Caco-2 (cell line): ENCODE measurements around the gene COQ9. TPM values are rescaled to one million over a fixed set of nuclear protein-coding genes. Genes with fewer than 3 reads are reported as not detected.

ENCODE experiments used
- BruUV-seq: library from RNA; stranded (reverse); fragments of 400-500 nt; replicated peaks from 2 replicates; lab custom pipeline; 2021; lab: Mats Ljungman, UMichigan
- CTCF ChIA-PET: fragments of 300-600 bp; sonication (Branson Sonifier 250); formaldehyde crosslinking; loops from one replicate; lab custom pipeline; 2022; ENCODE audit warnings: antibody characterized with exemption; lab: Charles Lee
- POLR2A ChIA-PET: fragments of 300-600 bp; sonication (Branson Sonifier 250); formaldehyde crosslinking; loops from one replicate; lab custom pipeline; 2022; ENCODE audit warnings: antibody characterized with exemption; lab: Charles Lee
- DNase-seq, 2 experiments: peaks; one replicate each; pipeline versions ENCODE4 v3.0.0 to v3.0.0-alpha.2; 2020 to 2022
- H3K27me3 ChIP-seq: replicated peaks from 2 replicates; pipeline ENCODE4 v1.6.0; 2011; ENCODE audit warnings: low read length; ENCODE audit not compliant: control insufficient read depth, insufficient read depth
- H3K36me3 ChIP-seq: 2 replicates; pipeline ENCODE4 v1.5.1; 2011; ENCODE audit warnings: low read length; ENCODE audit not compliant: control insufficient read depth, insufficient read depth
- H3K4me1 ChIP-seq: fragments of 250-450 bp; sonication (Bioruptor Pico); 2 replicates; pipeline ENCODE4 v1.5.1; 2020; ENCODE audit warnings: mild to moderate bottlenecking
- H3K4me3 ChIP-seq: 2 replicates; pipeline ENCODE4 v1.5.1; 2011; ENCODE audit warnings: low read depth, mild to moderate bottlenecking, control low read depth, low read length
- H3K9me3 ChIP-seq: fragments of 250-450 bp; sonication (Bioruptor Pico); 2 replicates; pipeline ENCODE4 v1.5.1; 2020; ENCODE audit warnings: mild to moderate bottlenecking, moderate library complexity
- H3K27ac Mint-ChIP-seq: one replicate; pipeline ENCODE4 v1.8.0; 2022; ENCODE audit warnings: mixed read lengths; ENCODE audit not compliant: unreplicated experiment
- H3K27me3 Mint-ChIP-seq: one replicate; pipeline ENCODE4 v1.8.0; 2022; ENCODE audit warnings: mixed read lengths; ENCODE audit not compliant: insufficient read depth, unreplicated experiment
- H3K36me3 Mint-ChIP-seq: one replicate; pipeline ENCODE4 v1.8.0; 2022; ENCODE audit warnings: mild to moderate bottlenecking, mixed read lengths; ENCODE audit not compliant: insufficient read depth, unreplicated experiment
- H3K4me1 Mint-ChIP-seq: one replicate; pipeline ENCODE4 v1.8.0; 2022; ENCODE audit warnings: low read depth, mixed read lengths; ENCODE audit not compliant: unreplicated experiment
- H3K4me3 Mint-ChIP-seq: one replicate; pipeline ENCODE4 v1.8.0; 2022; ENCODE audit warnings: mild to moderate bottlenecking, moderate library complexity, mixed read lengths; ENCODE audit not compliant: unreplicated experiment
- H3K9me3 Mint-ChIP-seq: one replicate; pipeline ENCODE4 v1.8.0; 2022; ENCODE audit warnings: mixed read lengths; ENCODE audit not compliant: unreplicated experiment
- CTCF ChIP-seq, 2 experiments: fragments of 200-600 bp in 1 of 2; IDR thresholded peaks; 1 replicate in 1 of 2; 2 replicates in 1 of 2; pipeline versions ENCODE4 v1.5.1 to v1.8.0; 2011 to 2022; ENCODE audit warnings: antibody characterized with exemption in 1 of 2, control low read depth in 1 of 2, inconsistent platforms in 1 of 2, low read depth in 1 of 2, low read length in 1 of 2, mild to moderate bottlenecking in 1 of 2, moderate library complexity in 1 of 2; ENCODE audit not compliant: insufficient read depth in 1 of 2, severe bottlenecking in 1 of 2, unreplicated experiment in 1 of 2
- intact Hi-C: fragments of 100-400 bp; cut with micrococcal nuclease; formaldehyde crosslinking; loops from one replicate; pipeline ENCODE4 v1.10.0; 2022; ENCODE audit not compliant: unreplicated experiment
- total RNA-seq: library from RNA; stranded (reverse); gene quantifications from 2 replicates; pipeline ENCODE4 v1.2.3, GENCODE V29; 2022

The COQ9 gene
- total RNA-seq, 1 experiment from 2014 or later: 50.9 TPM

DNA sequence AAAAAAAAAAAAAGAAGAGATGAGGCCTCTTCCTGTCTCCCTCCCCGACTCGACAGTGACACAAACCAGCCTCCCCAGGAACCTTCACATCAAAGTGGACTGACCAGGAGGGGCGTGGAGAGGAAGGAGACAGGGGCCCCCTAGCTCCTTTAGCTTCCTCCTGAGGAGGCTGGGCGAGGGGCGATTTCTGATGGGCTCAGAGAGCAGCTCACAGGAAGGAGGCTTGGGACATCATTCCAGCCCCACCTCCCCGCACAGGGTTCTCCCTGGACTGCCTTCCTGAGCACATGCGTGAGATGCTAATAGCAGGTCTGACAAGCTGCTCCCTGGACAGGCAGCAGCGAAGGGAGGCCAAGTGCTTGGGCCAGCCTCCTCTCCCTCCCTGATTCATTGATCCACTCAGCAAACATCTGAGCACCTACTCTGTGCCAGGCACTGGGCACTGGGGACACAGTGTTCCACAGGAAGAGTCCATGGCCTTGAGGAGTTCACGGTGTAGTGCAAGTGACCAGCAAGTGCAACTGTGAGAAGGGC, 53.4 kb downstream of the COQ9 start:
- Histone ChIP-seq H3K4me3 (no peak overlapping the region), H3K27me3 (no peaks in the 10 kb centered on the region), H3K4me1 (no peaks in the 10 kb centered on the region; the same call in 1 of the 2 replicates), H3K9me3 (no peaks in the 10 kb centered on the region), H3K36me3 (no peaks in the 10 kb centered on the region)
- Mint-ChIP-seq H3K27ac (peak overlapping the region; percentile 19), H3K9me3 (no peaks in the 10 kb centered on the region), H3K4me1 (peaks cover 7% of the 10 kb centered on the region), H3K36me3 (no peaks in the 10 kb centered on the region), H3K4me3 (no peak overlapping the region), H3K27me3 (no peaks in the 10 kb centered on the region)
- DNase-seq: no peak
- no TSS peak for BruUV-seq
- ChIA-PET POLR2A (no interaction called here), CTCF (no interaction called here)
- intact Hi-C loops: no loop called here
- TF ChIP-seq CTCF (IDR thresholded peaks at IDR 0.05; ENCODE audit: insufficient read depth in 1 of 2, low read depth in 1 of 2, low read length in 1 of 2, severe bottlenecking in 1 of 2, unreplicated experiment in 1 of 2): no peak

DNA sequence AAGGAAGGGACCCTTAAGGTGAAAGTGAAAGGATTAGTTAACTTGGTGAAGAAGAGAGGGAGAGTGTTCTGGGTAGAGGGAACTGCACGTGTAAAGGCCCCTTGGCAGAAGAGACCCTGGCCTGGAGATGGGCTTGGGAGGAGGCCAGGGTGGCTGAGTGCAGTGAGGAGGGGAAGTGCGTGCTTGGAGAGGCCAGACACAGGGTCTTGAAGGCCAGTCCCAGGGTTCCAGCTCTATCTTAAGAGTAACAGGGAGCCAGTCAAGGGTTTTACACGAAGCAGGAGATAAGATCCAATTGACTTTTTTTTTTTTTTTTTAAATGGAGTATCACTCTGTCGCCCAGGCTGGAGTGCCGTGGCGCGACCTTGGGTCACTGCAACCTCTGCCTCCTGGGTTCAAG, 54.2 kb downstream of the COQ9 start:
- Mint-ChIP-seq H3K4me3 (no peak overlapping the region), H3K36me3 (no peaks in the 10 kb centered on the region), H3K27me3 (no peaks in the 10 kb centered on the region), H3K27ac (peak overlapping the region; percentile 19), H3K9me3 (no peaks in the 10 kb centered on the region), H3K4me1 (peaks cover 7% of the 10 kb centered on the region)
- POLR2A ChIA-PET: no interaction called here
- Histone ChIP-seq H3K4me1 (no peaks in the 10 kb centered on the region; the same call in 1 of the 2 replicates), H3K36me3 (no peaks in the 10 kb centered on the region), H3K4me3 (no peak overlapping the region), H3K9me3 (no peaks in the 10 kb centered on the region), H3K27me3 (no peaks in the 10 kb centered on the region)
- DNase-seq: no peak
- intact Hi-C loops: no loop called here
- CTCF ChIA-PET: interaction anchor here (0.6 kb wide), 2 partner anchors 88 to 119 kb away, joined by 3 to 4 read pairs; no protein-coding TSS in a partner anchor
- no peak for TF ChIP-seq CTCF (IDR thresholded peaks at IDR 0.05; ENCODE audit: insufficient read depth in 1 of 2, low read depth in 1 of 2, low read length in 1 of 2, severe bottlenecking in 1 of 2, unreplicated experiment in 1 of 2)
- BruUV-seq: no TSS peak

- H3K36me3 ChIP-seq: no peaks in the 10 kb centered on the region
- intact Hi-C loops: no loop called here
- ChIA-PET POLR2A (no interaction called here), CTCF (interaction anchor here (0.6 kb wide), 1 partner anchor 119 kb away, joined by 3 read pairs; no protein-coding TSS in a partner anchor)
- Mint-ChIP-seq H3K4me3 (no peak overlapping the region), H3K4me1 (peaks cover 7% of the 10 kb centered on the region), H3K27ac (no peak overlapping the region), H3K27me3 (no peaks in the 10 kb centered on the region), H3K36me3 (no peaks in the 10 kb centered on the region), H3K9me3 (no peaks in the 10 kb centered on the region)
- H3K4me3 ChIP-seq: no peak overlapping the region
- H3K4me1 ChIP-seq: no peaks in the 10 kb centered on the region; the same call in 1 of the 2 replicates
- BruUV-seq: no TSS peak
- TF ChIP-seq CTCF (IDR thresholded peaks at IDR 0.05; ENCODE audit: insufficient read depth in 1 of 2, low read depth in 1 of 2, low read length in 1 of 2, severe bottlenecking in 1 of 2, unreplicated experiment in 1 of 2): no peak
- H3K27me3 ChIP-seq: no peaks in the 10 kb centered on the region
- H3K9me3 ChIP-seq: no peaks in the 10 kb centered on the region
- no peak for DNase-seq
These were observed 54.9 kb downstream of the COQ9 start for GRCh38 chr16:57502048-57502775.
